ENCODE results near the gene SLX4IP.

The SLX4IP gene

GRCh38 chr20:10428008-10428407, 7.1 kb upstream of the SLX4IP start:
- TF ChIP-seq USF1 (IDR thresholded peaks at IDR 0.05) = no peak

GRCh38 chr20:10429443-10429981, 5.6 kb upstream of the SLX4IP start:
- no peak for TF ChIP-seq TCF12 (IDR thresholded peaks at IDR 0.05; ENCODE audit: low read depth)
- no peak for TF ChIP-seq CEBPB (IDR thresholded peaks at IDR 0.05)
- TF ChIP-seq ZBTB7A (IDR thresholded peaks at IDR 0.05; ENCODE audit: low read depth) = no peak
- no peak for TF ChIP-seq USF1 (IDR thresholded peaks at IDR 0.05)
- TF ChIP-seq TAF1 (IDR thresholded peaks at IDR 0.05; ENCODE audit: low read depth) = no peak
- TF ChIP-seq CREB1 (IDR thresholded peaks at IDR 0.05; ENCODE audit: low read depth) = no peak
- no peak for TF ChIP-seq REST (IDR thresholded peaks at IDR 0.05; ENCODE audit: low read depth)
- TF ChIP-seq RAD21 (IDR thresholded peaks at IDR 0.05; ENCODE audit: low read depth) = no peak
- no peak for TF ChIP-seq EP300 (IDR thresholded peaks at IDR 0.05; ENCODE audit: borderline replicate concordance)
- no peak for TF ChIP-seq EGR1 (IDR thresholded peaks at IDR 0.05)
- TF ChIP-seq YY1 (IDR thresholded peaks at IDR 0.05; ENCODE audit: low read depth) = no peak
- TF ChIP-seq MAX (IDR thresholded peaks at IDR 0.05) = no peak
- TF ChIP-seq TEAD4 (IDR thresholded peaks at IDR 0.05) = no peak
- no peak for TF ChIP-seq NFIC (IDR thresholded peaks at IDR 0.05)

GRCh38 chr20:10430000-10430466, 5.1 kb upstream of the SLX4IP start:
- TF ChIP-seq EP300 (IDR thresholded peaks at IDR 0.05; ENCODE audit: borderline replicate concordance) (no peak), TEAD4 (IDR thresholded peaks at IDR 0.05) (no peak), EGR1 (IDR thresholded peaks at IDR 0.05) (no peak), YY1 (IDR thresholded peaks at IDR 0.05; ENCODE audit: low read depth) (no peak), CREB1 (IDR thresholded peaks at IDR 0.05; ENCODE audit: low read depth) (no peak), FOXM1 (IDR thresholded peaks at IDR 0.05; ENCODE audit: borderline replicate concordance, low read depth) (no peak), MAX (IDR thresholded peaks at IDR 0.05) (no peak), TAF1 (IDR thresholded peaks at IDR 0.05; ENCODE audit: low read depth) (no peak), TCF12 (IDR thresholded peaks at IDR 0.05; ENCODE audit: low read depth) (no peak), REST (IDR thresholded peaks at IDR 0.05; ENCODE audit: low read depth) (no peak), NFIC (IDR thresholded peaks at IDR 0.05) (no peak), CEBPB (IDR thresholded peaks at IDR 0.05) (no peak), USF1 (IDR thresholded peaks at IDR 0.05) (no peak), RAD21 (IDR thresholded peaks at IDR 0.05; ENCODE audit: low read depth) (no peak), ZBTB7A (IDR thresholded peaks at IDR 0.05; ENCODE audit: low read depth) (no peak)

- TF ChIP-seq NFIC (IDR thresholded peaks at IDR 0.05) = no peak
- no peak for TF ChIP-seq MAX (IDR thresholded peaks at IDR 0.05)
- TF ChIP-seq CEBPB (IDR thresholded peaks at IDR 0.05) = no peak
- no peak for TF ChIP-seq EGR1 (IDR thresholded peaks at IDR 0.05)
- no peak for TF ChIP-seq TAF1 (IDR thresholded peaks at IDR 0.05; ENCODE audit: low read depth)
- TF ChIP-seq EP300 (IDR thresholded peaks at IDR 0.05; ENCODE audit: borderline replicate concordance) = no peak
- no peak for TF ChIP-seq TCF12 (IDR thresholded peaks at IDR 0.05; ENCODE audit: low read depth)
- TF ChIP-seq YY1 (IDR thresholded peaks at IDR 0.05; ENCODE audit: low read depth) = no peak
- TF ChIP-seq TEAD4 (IDR thresholded peaks at IDR 0.05) = no peak
Observed at GRCh38 chr20:10430704-10431103, 4.4 kb upstream of the SLX4IP start.

GRCh38 chr20:10432079-10432478, 3.0 kb upstream of the SLX4IP start:
- TF ChIP-seq REST (IDR thresholded peaks at IDR 0.05; ENCODE audit: low read depth) (no peak), EGR1 (IDR thresholded peaks at IDR 0.05) (no peak), FOXM1 (IDR thresholded peaks at IDR 0.05; ENCODE audit: borderline replicate concordance, low read depth) (no peak)
